IPS DF 6.9 (cell line): Measurements from ENCODE around the gene TNXB.
"Not testable (repeated sequence)": the region's sequence is repeated elsewhere in the genome, so short reads cannot be mapped to it uniquely, and the experiment has no call there.

ENCODE experiments used
- DNase-seq: peaks from one replicate; pipeline ENCODE4 v3.0.0-alpha.2; 2013; ENCODE audit warnings: low read depth, low spot score
- H3K27ac ChIP-seq: one replicate; pipeline ENCODE4 v1.5.1; 2013; ENCODE audit warnings: low read length, control low read depth
- H3K27me3 ChIP-seq: 2 replicates; pipeline ENCODE4 v1.6.1; 2013; ENCODE audit warnings: mild to moderate bottlenecking, low read length; ENCODE audit not compliant: control insufficient read depth, insufficient read depth
- H3K36me3 ChIP-seq: 2 replicates; pipeline ENCODE4 v1.6.1; 2013; ENCODE audit warnings: low read length; ENCODE audit not compliant: control insufficient read depth, insufficient read depth
- H3K4me1 ChIP-seq: 2 replicates; pipeline ENCODE4 v1.6.1; 2013; ENCODE audit warnings: low read length; ENCODE audit not compliant: control insufficient read depth, insufficient read depth
- H3K4me3 ChIP-seq: 2 replicates; pipeline ENCODE4 v1.5.1; 2013; ENCODE audit warnings: mild to moderate bottlenecking, low read length
- H3K9me3 ChIP-seq: 2 replicates; pipeline ENCODE4 v1.6.1; 2013; ENCODE audit warnings: low read length, inconsistent platforms; ENCODE audit not compliant: control insufficient read depth, insufficient read depth
- WGBS: extraction: QIAGEN DNeasy Blood & Tissue Kit; methylation state at CpG from one replicate; pipeline ENCODE4 v1.1.7; 2013; ENCODE audit warnings: mixed read lengths, missing lambda C conversion rate; ENCODE audit not compliant: insufficient read length, insufficient coverage; 5-methylcytosine and 5-hydroxymethylcytosine counted together

TNXB gene

GRCh38 chr6:32038878-32039277, 70.3 kb downstream of the TNXB start:
- H3K4me3 ChIP-seq, H3K4me1 ChIP-seq, H3K36me3 ChIP-seq, H3K27me3 ChIP-seq, DNase-seq, H3K27ac ChIP-seq, H3K9me3 ChIP-seq: not testable (repeated sequence)
- WGBS: no CpG with 5 or more reads among the region's 5 CpGs

DNA sequence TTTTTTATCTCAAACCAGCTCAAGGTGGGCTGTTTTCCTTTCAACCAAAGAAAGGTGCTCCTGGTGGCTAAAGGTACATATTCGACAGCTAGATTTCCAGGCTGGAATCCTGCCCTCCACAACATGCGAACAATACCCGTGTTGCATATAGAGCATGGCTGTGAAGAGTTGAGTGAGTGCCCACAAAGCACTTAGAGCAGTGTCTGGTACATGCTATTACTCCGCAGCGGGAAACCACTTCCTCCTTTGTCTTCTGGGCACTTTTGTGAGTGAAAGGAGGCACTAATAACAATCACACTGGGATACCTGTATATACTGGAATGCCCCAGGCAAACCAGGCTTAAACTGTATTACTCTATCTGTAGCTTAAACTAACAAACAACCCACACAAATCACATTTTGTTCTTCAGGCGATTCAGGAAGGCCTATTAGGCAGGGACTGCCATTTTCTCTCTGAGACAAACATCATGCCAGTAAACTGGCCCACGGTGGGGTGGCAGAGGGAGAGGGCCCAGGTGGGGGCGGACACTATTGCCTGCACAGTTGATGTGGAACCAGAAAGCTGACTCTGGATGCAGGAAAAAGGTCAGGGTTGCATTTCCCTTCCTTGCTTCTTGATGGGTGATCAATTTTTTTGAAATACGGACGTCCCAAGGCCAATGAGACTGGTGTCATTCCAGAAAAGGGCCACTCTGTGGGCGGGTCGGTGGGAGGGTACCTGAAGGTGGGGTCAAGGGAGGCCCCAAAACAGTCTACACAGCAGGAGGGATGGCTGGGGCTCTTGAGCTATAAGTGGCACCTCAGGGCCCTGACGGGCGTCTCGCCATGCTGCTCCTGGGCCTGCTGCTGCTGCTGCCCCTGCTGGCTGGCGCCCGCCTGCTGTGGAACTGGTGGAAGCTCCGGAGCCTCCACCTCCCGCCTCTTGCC, 71.3 kb downstream of the TNXB start, which contains the start of gene CYP21A2:
CYP21A2 (plus strand) TSS at position 818 of the 927 bp plus-strand sequence; CDS start at position 826, 8 bp downstream.
- not testable (repeated sequence) for H3K4me1 ChIP-seq, H3K4me3 ChIP-seq, H3K27ac ChIP-seq, H3K27me3 ChIP-seq, H3K9me3 ChIP-seq, H3K36me3 ChIP-seq, DNase-seq
- no CpG with 5 or more reads among the region's 19 CpGs for WGBS

- no CpG with 5 or more reads among the region's 5 CpGs for WGBS
- not testable (repeated sequence) for H3K36me3 ChIP-seq, H3K27ac ChIP-seq, H3K4me1 ChIP-seq, DNase-seq, H3K4me3 ChIP-seq, H3K9me3 ChIP-seq, H3K27me3 ChIP-seq
These were observed 72.0 kb downstream of the TNXB start for GRCh38 chr6:32037136-32037535.

- no CpG with 5 or more reads among the region's 16 CpGs for WGBS
These were observed 73.7 kb downstream of the TNXB start for GRCh38 chr6:32035283-32036013.

DNA sequence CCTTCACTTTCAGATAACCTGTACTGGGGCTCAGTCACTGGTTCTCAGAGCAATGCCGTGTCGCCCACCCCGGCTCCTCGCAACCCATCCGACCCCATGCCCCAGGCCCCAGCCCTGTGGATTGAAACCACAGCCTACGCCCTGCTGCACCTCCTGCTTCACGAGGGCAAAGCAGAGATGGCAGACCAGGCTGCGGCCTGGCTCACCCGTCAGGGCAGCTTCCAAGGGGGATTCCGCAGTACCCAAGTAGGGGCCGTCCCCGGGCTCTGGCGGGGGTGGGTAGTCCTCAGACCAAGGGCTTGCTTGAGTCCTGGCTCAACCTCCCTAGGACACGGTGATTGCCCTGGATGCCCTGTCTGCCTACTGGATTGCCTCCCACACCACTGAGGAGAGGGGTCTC, 79.6 kb downstream of the TNXB start:
- not testable (repeated sequence) for H3K4me1 ChIP-seq, H3K4me3 ChIP-seq
- WGBS: no CpG with 5 or more reads among the region's 14 CpGs

More at GRCh38 chr6:32035283-32036013, 73.7 kb downstream of the TNXB start:
- H3K4me1 ChIP-seq, H3K27ac ChIP-seq, H3K36me3 ChIP-seq, H3K27me3 ChIP-seq, DNase-seq, H3K9me3 ChIP-seq, H3K4me3 ChIP-seq: not testable (repeated sequence)

DNA sequence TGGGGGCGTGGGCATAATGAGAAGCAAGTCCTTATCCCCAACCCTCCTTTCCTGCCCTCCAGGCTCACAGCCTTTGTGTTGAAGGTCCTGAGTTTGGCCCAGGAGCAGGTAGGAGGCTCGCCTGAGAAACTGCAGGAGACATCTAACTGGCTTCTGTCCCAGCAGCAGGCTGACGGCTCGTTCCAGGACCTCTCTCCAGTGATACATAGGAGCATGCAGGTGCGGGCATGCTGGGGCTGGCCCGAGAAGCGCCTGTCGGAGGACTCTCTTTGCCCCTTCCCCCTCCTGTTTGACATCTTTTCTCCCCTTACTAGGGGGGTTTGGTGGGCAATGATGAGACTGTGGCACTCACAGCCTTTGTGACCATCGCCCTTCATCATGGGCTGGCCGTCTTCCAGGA, 80.5 kb downstream of the TNXB start:
- not testable (repeated sequence) for H3K9me3 ChIP-seq, H3K4me1 ChIP-seq, H3K4me3 ChIP-seq, H3K27ac ChIP-seq, H3K36me3 ChIP-seq, DNase-seq, H3K27me3 ChIP-seq
- no CpG with 5 or more reads among the region's 10 CpGs for WGBS

More for the DNA sequence above, 79.6 kb downstream of the TNXB start:
- not testable (repeated sequence) for H3K27ac ChIP-seq, H3K27me3 ChIP-seq, H3K36me3 ChIP-seq, H3K9me3 ChIP-seq, DNase-seq

GRCh38 chr6:32022100-32022499, 87.0 kb downstream of the TNXB start:
- not testable (repeated sequence) for H3K27me3 ChIP-seq, H3K4me1 ChIP-seq, DNase-seq, H3K27ac ChIP-seq, H3K9me3 ChIP-seq, H3K4me3 ChIP-seq, H3K36me3 ChIP-seq
- WGBS: no CpG with 5 or more reads among the region's 10 CpGs

DNA sequence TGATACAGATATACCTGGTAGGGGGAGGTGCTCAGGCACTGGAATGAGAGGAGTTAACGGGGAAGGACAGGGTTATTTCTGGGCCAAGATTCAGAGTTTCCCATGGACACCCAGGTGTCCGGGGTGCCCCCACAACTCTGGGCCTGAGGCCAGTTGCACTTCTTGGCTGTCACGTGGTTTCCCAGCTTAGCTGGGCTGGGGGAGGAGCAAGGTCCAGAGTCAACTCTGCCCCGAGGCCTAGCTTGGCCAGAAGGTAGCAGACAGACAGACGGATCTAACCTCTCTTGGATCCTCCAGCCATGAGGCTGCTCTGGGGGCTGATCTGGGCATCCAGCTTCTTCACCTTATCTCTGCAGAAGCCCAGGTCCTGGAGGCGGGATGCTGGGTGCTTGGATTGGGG, 94.6 kb downstream of the TNXB start, which contains the start of gene C4B:
C4B (plus strand) TSS at position 249 of the 400 bp plus-strand sequence; CDS start at position 300, 51 bp downstream.
- WGBS: no CpG with 5 or more reads among the region's 6 CpGs
- H3K4me1 ChIP-seq, H3K27ac ChIP-seq, DNase-seq, H3K4me3 ChIP-seq, H3K36me3 ChIP-seq, H3K27me3 ChIP-seq, H3K9me3 ChIP-seq: not testable (repeated sequence)

GRCh38 chr6:32013738-32014137, 95.4 kb downstream of the TNXB start:
- not testable (repeated sequence) for H3K4me3 ChIP-seq, DNase-seq, H3K4me1 ChIP-seq, H3K9me3 ChIP-seq, H3K36me3 ChIP-seq, H3K27me3 ChIP-seq, H3K27ac ChIP-seq
- WGBS: no CpG with 5 or more reads among the region's 5 CpGs

DNA sequence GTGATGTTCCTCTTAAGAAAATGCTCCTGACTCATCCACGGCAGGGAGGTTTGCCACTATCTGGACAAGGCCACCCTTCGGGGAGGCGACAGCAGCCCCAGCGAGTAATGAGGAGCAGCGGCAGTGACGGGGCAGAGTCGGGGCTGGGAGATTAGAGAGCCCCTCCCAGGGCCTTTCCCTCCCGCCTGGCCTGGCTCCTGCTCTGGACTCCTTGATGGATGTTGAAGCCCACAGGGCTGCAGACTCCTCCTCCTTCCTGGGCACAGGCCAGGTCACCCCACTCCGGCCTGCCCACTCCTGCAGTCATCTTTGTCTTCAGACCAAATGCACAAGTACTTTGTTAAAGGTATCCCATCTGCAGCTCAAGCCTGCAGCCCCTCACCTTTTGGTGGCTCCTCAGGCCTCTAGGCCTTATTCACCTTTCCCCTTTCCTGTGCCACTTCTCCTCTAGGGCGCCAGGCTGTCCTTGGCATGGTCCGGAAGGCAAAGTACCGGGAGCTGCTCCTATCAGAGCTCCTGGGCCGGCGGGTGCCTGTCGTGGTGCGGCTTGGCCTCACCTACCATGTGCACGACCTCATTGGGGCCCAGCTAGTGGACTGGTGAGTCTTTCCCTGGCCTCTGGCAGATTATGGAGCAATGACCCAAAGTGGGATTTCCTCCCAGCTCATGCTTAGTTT, 96.1 kb downstream of the TNXB start:
- not testable (repeated sequence) for DNase-seq, H3K27ac ChIP-seq, H3K9me3 ChIP-seq, H3K4me1 ChIP-seq, H3K36me3 ChIP-seq, H3K4me3 ChIP-seq, H3K27me3 ChIP-seq
- no CpG with 5 or more reads among the region's 17 CpGs for WGBS
